ENCODE data around the gene MYO5B. TPM values are rescaled to one million over a fixed set of nuclear protein-coding genes. Genes with fewer than 3 reads are reported as not detected.

MYO5B gene
- total RNA-seq, 4 donors from 2014 or later: 0.29 to 14.7 (median 1.2) TPM

- intact Hi-C loops (cut with DNase I; ENCODE audit: low total_unique reads): no loop called here
- Histone ChIP-seq H3K27ac (no peak overlapping the region), H3K9me3 (no peaks in the 10 kb centered on the region), H3K27me3 (no peaks in the 10 kb centered on the region), H3K4me1 (no peaks in the 10 kb centered on the region), H3K36me3 (no peaks in the 10 kb centered on the region), H3K4me3 (no peak overlapping the region)
- no peak for DNase-seq
- TF ChIP-seq, protein P1, sequence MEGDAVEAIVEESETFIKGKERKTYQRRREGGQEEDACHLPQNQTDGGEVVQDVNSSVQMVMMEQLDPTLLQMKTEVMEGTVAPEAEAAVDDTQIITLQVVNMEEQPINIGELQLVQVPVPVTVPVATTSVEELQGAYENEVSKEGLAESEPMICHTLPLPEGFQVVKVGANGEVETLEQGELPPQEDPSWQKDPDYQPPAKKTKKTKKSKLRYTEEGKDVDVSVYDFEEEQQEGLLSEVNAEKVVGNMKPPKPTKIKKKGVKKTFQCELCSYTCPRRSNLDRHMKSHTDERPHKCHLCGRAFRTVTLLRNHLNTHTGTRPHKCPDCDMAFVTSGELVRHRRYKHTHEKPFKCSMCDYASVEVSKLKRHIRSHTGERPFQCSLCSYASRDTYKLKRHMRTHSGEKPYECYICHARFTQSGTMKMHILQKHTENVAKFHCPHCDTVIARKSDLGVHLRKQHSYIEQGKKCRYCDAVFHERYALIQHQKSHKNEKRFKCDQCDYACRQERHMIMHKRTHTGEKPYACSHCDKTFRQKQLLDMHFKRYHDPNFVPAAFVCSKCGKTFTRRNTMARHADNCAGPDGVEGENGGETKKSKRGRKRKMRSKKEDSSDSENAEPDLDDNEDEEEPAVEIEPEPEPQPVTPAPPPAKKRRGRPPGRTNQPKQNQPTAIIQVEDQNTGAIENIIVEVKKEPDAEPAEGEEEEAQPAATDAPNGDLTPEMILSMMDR (IDR thresholded peaks at IDR 0.05): no peak
- TF ChIP-seq POLR2A (IDR thresholded peaks at IDR 0.05): no peak
Measured at GRCh38 chr18:50074404-50074803, 120.5 kb downstream of the MYO5B start.

DNA sequence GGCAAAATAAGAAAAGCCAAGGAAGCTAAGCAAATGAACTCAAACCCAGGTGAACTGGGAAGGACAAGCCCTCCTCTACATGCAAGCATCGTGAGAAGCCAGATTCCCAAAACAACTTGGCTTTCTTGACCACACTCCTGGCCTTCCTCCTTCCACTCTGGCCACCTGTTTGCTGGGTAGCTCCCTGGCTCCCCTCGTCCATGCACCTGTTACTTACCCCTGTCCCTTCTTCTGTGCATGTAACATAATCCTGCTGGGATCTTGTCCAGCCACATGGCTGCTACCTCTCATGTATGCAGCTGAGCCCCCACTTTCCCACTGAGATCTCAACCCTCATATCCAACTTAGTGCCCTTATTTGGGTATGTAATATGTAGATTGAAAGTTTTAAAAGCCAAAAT is 121.6 kb downstream of the MYO5B start:
- TF ChIP-seq, protein P1 (IDR thresholded peaks at IDR 0.05): no peak
- no peak for TF ChIP-seq POLR2A (IDR thresholded peaks at IDR 0.05)
- intact Hi-C loops (cut with DNase I; ENCODE audit: low total_unique reads): no loop called here

DNA sequence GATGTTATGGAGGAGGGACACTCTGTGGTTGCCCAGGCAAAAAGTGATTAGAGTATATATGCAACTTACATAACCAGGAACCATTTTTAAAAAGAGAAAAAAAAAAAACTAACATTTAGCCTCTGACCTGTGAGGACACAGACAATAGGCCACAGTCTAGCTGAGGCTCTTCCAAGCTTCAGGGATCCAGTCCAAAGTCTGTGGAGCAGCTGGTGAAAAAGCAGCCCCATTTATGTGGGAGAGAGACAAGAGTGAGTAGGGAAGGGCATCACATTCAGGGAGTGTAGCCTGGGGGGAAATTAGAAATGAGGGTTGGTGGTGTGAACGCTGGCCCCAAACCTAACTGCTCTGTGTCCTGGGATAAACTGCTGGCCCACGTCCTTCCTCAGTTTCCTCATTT is 122.8 kb downstream of the MYO5B start:
- H3K4me3 ChIP-seq: no peak overlapping the region
- no peak overlapping the region for H3K27ac ChIP-seq
- H3K27me3 ChIP-seq: no peaks in the 10 kb centered on the region
- intact Hi-C loops (cut with DNase I; ENCODE audit: low total_unique reads): no loop called here
- DNase-seq: no peak
- H3K9me3 ChIP-seq: no peaks in the 10 kb centered on the region
- no peaks in the 10 kb centered on the region for H3K36me3 ChIP-seq
- TF ChIP-seq POLR2A (IDR thresholded peaks at IDR 0.05): no peak
- TF ChIP-seq, protein P1 (IDR thresholded peaks at IDR 0.05): no peak
- no peaks in the 10 kb centered on the region for H3K4me1 ChIP-seq

More for the DNA sequence above, 121.6 kb downstream of the MYO5B start:
- no peaks in the 10 kb centered on the region for H3K27me3 ChIP-seq
- H3K9me3 ChIP-seq: no peaks in the 10 kb centered on the region
- no peaks in the 10 kb centered on the region for H3K4me1 ChIP-seq
- H3K27ac ChIP-seq: no peak overlapping the region
- no peak overlapping the region for H3K4me3 ChIP-seq
- H3K36me3 ChIP-seq: no peaks in the 10 kb centered on the region
- no peak for DNase-seq

- no peak overlapping the region for H3K27ac ChIP-seq
- H3K9me3 ChIP-seq: no peaks in the 10 kb centered on the region
- H3K4me3 ChIP-seq: no peak overlapping the region
- no peaks in the 10 kb centered on the region for H3K4me1 ChIP-seq
- intact Hi-C loops (cut with DNase I; ENCODE audit: low total_unique reads): no loop called here
- H3K36me3 ChIP-seq: no peaks in the 10 kb centered on the region
- no peak for TF ChIP-seq POLR2A (IDR thresholded peaks at IDR 0.05)
- TF ChIP-seq, protein P1 (IDR thresholded peaks at IDR 0.05): no peak
- DNase-seq: no peak
- no peaks in the 10 kb centered on the region for H3K27me3 ChIP-seq
Measured at GRCh38 chr18:50071397-50071796, 123.5 kb downstream of the MYO5B start.

DNA sequence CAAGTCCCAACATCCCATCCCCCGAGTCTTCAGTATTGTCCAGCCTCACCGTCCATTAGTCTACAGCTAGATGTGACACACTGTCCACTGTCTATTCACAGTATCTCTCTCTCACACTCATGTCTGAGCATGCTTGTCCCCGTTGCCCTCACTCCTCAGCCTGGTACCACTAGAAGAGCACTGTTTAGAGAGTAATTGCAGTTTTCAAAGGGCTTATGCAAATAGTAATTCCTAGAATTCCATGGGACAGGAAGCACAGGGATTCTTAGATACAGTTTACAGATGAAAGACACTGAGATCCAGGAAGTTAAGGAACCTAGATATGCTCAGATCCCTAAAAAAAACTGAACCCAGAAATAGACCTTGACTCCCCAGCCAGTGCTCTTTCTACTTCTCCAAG is 125.5 kb downstream of the MYO5B start:
- Histone ChIP-seq H3K27ac (no peak overlapping the region), H3K4me3 (no peak overlapping the region), H3K36me3 (no peaks in the 10 kb centered on the region), H3K9me3 (no peaks in the 10 kb centered on the region), H3K4me1 (no peaks in the 10 kb centered on the region), H3K27me3 (no peaks in the 10 kb centered on the region)
- intact Hi-C loops (cut with DNase I; ENCODE audit: low total_unique reads): no loop called here
- no peak for DNase-seq
- TF ChIP-seq, protein P1 (IDR thresholded peaks at IDR 0.05): no peak
- no peak for TF ChIP-seq POLR2A (IDR thresholded peaks at IDR 0.05)
